ENCODE data around the gene PCARE. TPM values are rescaled to one million over a fixed set of nuclear protein-coding genes. Genes with fewer than 3 reads are reported as not detected.
A peak's percentile ranks its signal among the peaks of the same experiment; 100 is the strongest.
"Not testable (repeated sequence)": the region's sequence is repeated elsewhere in the genome, so short reads cannot be mapped to it uniquely, and the experiment has no call there.

The PCARE gene
- polyA plus RNA-seq (2013, experiment 1 of 2; ENCODE audit: insufficient read length) = not detected
- polyA plus RNA-seq (2013, experiment 2 of 2; ENCODE audit: insufficient read length) = not detected

- no peak for DNase-seq
Measured at GRCh38 chr2:29074411-29074810, at the start of gene PCARE. TSS of gene PCARE (minus strand) at chr2:29074523. CDS start at chr2:29074261, 262 bp downstream.

DNA sequence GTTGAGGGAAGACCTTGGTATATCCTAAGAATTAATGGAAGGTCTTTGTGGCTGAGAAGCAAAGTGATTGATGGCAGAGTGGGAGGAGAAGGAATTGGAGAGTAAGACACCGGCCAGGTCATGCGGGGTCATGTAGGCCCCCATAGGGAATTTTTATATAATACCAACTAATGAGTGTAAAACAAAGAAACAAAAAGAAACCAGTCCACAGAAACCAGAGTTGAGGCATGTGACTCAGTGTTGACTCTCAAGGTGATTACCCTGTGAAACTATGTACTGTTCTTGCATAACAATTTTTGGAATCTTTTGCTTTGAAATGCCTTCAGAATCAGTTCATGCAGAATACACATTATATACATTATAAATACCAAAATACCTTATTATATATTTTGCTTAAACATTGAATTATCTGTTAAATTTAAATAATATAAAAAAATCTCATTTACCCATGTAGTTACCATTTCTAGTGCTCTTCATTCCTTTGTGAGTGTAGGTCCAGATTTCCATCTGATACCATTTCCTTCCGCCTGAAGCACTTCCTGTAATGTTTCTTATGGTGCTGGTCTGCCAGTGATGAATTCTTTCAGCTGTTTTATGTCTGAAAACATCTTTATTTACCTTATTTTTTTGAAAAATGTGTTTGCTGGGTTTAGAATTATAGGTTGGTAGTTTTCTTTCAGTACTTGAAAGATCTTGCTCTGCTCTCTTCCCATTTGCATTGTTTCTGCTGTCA, 49.5 kb upstream of the PCARE start:
- peak; percentile 90 for DNase-seq

DNA sequence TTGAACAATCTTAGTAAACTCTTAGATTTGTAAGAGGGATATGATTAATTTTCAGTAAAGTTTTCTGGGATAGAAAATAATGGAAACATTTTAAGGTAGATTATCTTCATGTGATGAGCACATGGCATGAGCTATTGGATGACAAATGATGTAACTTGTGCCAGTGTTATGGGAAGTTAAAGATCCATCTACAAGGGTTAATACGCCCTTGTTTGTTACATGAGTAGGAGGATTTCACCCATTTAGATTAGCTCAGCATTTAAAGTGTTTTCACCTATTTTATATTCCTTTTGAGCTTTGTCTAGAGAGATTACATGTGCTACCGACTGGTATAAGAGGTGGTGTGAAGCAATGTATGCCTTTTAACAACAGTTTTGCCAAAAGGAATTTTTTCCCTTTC, 46.5 kb upstream of the PCARE start:
- no peak for DNase-seq

- no peak for DNase-seq
Measured at GRCh38 chr2:29119211-29119610, 44.9 kb upstream of the PCARE start.

DNA sequence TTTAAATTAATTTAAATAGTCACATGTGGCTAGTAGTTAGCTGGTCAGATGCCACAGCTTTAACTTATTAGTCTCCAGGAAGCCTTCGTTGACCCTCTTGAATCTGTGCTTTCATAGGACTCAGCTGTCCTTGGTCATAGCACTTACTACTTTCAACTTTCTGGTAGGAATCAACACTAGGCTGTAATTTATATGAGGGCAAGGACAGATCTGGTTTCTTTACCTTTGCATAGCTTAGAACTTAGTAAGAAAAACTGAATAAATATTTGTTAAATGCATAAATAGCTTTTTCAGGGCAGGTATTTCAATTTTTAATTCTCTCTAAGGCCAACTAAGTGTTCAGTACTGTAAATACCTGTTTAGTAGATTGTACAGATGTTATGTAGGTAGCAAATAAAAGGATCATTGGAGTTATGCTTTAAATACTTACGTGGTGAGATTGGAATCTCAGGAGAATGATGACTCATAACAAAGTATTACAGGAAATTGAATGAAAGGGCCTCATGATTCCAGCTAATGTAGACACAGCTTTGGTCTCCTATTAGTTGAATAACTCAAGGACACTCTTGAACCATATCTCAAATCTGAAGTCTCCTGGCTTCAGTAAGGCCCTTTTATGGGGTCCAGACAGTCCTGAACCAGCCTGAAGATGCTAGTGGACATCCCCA, 43.4 kb upstream of the PCARE start:
- peak; percentile 73 for DNase-seq

GRCh38 chr2:29115797-29116781, 41.8 kb upstream of the PCARE start:
- peak; percentile 62 for DNase-seq

- DNase-seq = peak; percentile 43
Measured at GRCh38 chr2:29114946-29115609, 40.8 kb upstream of the PCARE start, which contains the start of gene CLIP4. TSS of gene CLIP4 (plus strand) at chr2:29115415. CDS start at chr2:29121389, 5,974 bp downstream.

GRCh38 chr2:29114586-29114945, 40.2 kb upstream of the PCARE start:
- no peak for DNase-seq

DNA sequence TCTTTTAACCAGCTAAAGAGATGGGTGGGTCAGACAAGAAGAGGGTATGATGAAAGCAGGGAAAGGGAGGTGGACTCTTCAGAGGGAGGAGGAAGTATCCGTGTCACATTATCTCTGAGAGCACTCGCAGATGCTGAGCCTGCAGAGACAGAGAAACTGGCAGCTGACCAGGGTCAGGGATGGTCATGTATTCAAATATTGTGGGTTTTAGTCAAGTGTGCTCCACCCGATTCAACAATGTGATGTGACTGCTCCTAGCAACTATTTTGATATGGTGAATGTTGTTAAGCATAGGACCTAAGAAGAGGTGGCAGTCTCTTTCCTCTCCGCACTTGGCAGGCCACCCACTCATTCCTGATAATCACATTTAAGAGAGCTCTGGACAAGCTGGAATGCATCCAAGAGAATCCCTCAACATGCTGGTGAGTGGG, 39.6 kb upstream of the PCARE start:
- DNase-seq = peak; percentile 85

- peak; percentile 34 for DNase-seq
Measured at GRCh38 chr2:29113027-29113686, 38.8 kb upstream of the PCARE start.

GRCh38 chr2:29112379-29112778, 38.1 kb upstream of the PCARE start:
- no peak for DNase-seq

DNA sequence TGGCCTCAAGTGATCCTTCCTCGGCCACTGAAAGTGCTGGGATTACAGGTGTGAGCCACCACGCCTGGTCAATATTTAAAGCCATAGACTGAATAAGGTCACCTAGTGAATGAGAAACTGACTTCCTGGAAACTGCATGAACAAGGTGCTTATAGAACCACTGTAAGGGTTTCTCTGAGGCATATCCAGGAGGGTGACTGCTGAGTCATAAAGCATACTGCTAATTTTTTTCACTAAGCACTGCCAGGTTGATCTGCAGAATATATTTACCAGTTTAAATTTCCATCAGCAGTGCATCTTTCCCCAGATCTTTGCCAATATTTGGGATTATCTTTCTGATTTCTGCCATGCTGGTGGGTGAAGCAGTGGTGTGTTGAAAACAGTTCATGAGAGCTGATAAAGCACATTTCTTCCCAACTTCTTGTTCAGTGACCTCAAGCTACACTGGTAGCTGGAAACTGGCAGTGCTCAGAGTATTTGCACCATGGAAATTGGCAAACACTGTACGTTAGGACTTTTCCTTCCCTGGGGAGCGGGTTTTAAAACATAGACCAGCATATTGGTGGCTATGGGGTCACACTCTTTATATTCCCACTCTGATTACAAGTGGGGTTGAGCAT, 36.7 kb upstream of the PCARE start:
- no peak for DNase-seq

- DNase-seq = no peak
Measured at GRCh38 chr2:29109246-29109645, 34.9 kb upstream of the PCARE start.

GRCh38 chr2:29108225-29108624, 33.9 kb upstream of the PCARE start:
- peak; percentile 87 for DNase-seq

DNA sequence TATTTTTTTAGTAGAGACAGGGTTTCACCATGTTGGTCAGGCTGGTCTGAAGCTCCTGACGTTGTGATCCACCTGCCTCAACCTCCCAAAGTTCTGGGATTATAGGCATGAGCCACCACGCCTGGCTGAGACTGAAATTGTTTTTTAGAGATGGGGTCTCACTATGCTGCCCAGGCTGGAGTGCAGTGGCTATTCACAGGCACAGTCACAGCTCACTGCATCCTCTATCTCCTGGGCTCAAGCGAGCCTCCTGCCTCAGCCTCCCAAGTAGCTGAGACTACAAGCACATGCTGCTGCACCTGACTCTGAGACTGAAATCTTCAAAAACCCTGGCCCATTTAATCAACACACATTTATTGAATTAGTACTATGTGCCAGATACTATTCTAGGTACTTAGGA, 33.2 kb upstream of the PCARE start:
- not testable (repeated sequence) for DNase-seq

GRCh38 chr2:29106980-29107388, 32.7 kb upstream of the PCARE start:
- no peak for DNase-seq

DNA sequence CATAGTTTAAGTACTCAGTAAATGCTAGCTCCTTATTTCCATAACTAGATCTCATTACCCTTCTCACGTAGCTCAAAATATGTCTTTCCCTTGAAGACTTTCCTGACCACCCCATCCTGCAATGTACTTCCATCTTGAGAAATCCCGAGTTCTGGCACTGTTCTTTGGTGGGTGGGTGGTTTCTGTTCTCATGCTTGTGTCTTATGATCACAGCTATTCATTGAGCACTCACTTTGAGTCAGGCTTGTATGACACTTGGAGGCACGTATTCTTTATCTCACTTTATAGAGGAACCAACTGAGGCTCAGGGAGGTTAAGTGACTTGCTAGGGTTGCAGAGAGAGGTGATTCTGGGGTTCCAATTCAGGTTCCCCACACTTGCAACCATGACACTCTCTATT, 31.9 kb upstream of the PCARE start:
- no peak for DNase-seq

DNA sequence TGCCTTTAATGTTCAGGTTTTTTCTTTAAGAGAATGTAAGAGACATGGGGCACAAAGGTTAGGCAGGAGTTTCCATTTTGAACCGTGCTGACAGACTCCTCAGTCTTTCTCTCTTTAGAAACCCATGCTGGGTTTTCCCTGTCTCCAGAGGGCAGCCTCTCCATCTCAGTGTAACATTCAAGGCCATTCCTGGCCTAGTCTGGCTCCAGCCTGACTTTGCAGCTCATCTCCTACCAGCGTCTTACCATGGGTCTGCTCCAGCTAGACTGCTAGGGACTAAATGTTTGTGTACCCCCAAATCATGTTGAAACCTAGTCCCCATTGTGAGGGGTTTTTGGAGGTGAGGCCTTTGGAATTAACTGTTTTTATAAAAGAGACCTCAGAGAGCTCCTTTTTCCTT, 31.1 kb upstream of the PCARE start:
- no peak for DNase-seq

GRCh38 chr2:29104688-29105087, 30.4 kb upstream of the PCARE start:
- no peak for DNase-seq

GRCh38 chr2:29100564-29100963, 26.2 kb upstream of the PCARE start:
- DNase-seq = no peak

GRCh38 chr2:29097569-29097968, 23.2 kb upstream of the PCARE start:
- no peak for DNase-seq

Measured in fibroblast of skin of back (primary cell).